Activated T-cell treated with anti-CD3 and anti-CD28 coated beads, Interleukin-2, amount 50 U/mL, for 24 hours (primary cell): ENCODE measurements around the gene NEB.
A peak's percentile ranks its signal among the peaks of the same experiment; 100 is the strongest.
"Not testable (repeated sequence)": the region's sequence is repeated elsewhere in the genome, so short reads cannot be mapped to it uniquely, and the experiment has no call there.

Source experiments
- DNase-seq: peaks from one replicate; pipeline ENCODE4 v3.0.0-alpha.2; 2020
- H3K27ac Mint-ChIP-seq: 2 replicates; pipeline ENCODE4 v1.8.0; 2020; ENCODE audit warnings: mild to moderate bottlenecking, mixed read lengths
- H3K27me3 Mint-ChIP-seq: 2 replicates; pipeline ENCODE4 v1.8.0; 2020; ENCODE audit warnings: mixed read lengths
- H3K36me3 Mint-ChIP-seq: 2 replicates; pipeline ENCODE4 v1.8.0; 2020; ENCODE audit warnings: low read depth, mixed read lengths
- H3K4me1 Mint-ChIP-seq: 2 replicates; pipeline ENCODE4 v1.8.0; 2020; ENCODE audit warnings: low read depth, mixed read lengths
- H3K4me3 Mint-ChIP-seq: 2 replicates; pipeline ENCODE4 v1.8.0; 2020; ENCODE audit warnings: mild to moderate bottlenecking, moderate library complexity, mixed read lengths
- H3K9me3 Mint-ChIP-seq: 2 replicates; pipeline ENCODE4 v1.8.0; 2020; ENCODE audit warnings: mixed read lengths

Gene NEB

GRCh38 chr2:151769606-151770005, 35.3 kb upstream of the NEB start:
- peaks cover 6% of the 10 kb centered on the region for H3K36me3 Mint-ChIP-seq
- peaks cover 3% of the 10 kb centered on the region for H3K9me3 Mint-ChIP-seq
- no peak overlapping the region for H3K4me3 Mint-ChIP-seq
- H3K27ac Mint-ChIP-seq: no peak overlapping the region
- no peaks in the 10 kb centered on the region for H3K27me3 Mint-ChIP-seq
- no peak for DNase-seq
- peaks cover 20% of the 10 kb centered on the region for H3K4me1 Mint-ChIP-seq

DNA sequence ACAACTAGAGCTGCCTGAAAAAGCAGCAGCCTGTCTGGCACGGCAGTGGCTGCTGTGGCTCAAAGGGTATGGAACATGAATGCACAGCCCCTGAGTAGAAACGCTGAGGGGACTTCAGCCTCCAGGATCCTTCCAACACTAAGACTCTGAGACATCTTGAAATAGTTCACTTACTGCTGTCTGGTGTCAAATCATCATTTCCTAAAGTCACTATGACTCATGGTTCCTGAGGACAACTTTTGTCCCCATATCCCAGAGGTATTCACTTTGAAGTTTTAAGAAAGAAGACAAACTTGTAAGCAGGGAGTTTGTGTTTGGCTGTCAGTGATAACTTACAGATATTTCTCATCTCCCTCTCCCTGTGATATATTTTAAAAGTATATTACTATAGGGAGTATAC, 33.3 kb upstream of the NEB start:
- Mint-ChIP-seq H3K27ac (no peak overlapping the region), H3K9me3 (peaks cover 3% of the 10 kb centered on the region), H3K4me3 (no peak overlapping the region), H3K27me3 (no peaks in the 10 kb centered on the region), H3K4me1 (peaks cover 18% of the 10 kb centered on the region), H3K36me3 (peaks cover 4% of the 10 kb centered on the region)
- no peak for DNase-seq

- Mint-ChIP-seq H3K4me3 (no peak overlapping the region), H3K27ac (no peak overlapping the region), H3K27me3 (no peaks in the 10 kb centered on the region), H3K9me3 (peaks cover 3% of the 10 kb centered on the region), H3K36me3 (no peaks in the 10 kb centered on the region), H3K4me1 (peaks cover 18% of the 10 kb centered on the region)
- DNase-seq: peak; percentile 32
These were observed 32.3 kb upstream of the NEB start for GRCh38 chr2:151766437-151767153.

GRCh38 chr2:151765760-151766410, 31.6 kb upstream of the NEB start:
- DNase-seq: no peak
- Mint-ChIP-seq H3K4me3 (no peak overlapping the region), H3K27me3 (no peaks in the 10 kb centered on the region), H3K27ac (no peak overlapping the region), H3K9me3 (peaks cover 3% of the 10 kb centered on the region), H3K4me1 (peaks cover 18% of the 10 kb centered on the region), H3K36me3 (no peaks in the 10 kb centered on the region)

DNA sequence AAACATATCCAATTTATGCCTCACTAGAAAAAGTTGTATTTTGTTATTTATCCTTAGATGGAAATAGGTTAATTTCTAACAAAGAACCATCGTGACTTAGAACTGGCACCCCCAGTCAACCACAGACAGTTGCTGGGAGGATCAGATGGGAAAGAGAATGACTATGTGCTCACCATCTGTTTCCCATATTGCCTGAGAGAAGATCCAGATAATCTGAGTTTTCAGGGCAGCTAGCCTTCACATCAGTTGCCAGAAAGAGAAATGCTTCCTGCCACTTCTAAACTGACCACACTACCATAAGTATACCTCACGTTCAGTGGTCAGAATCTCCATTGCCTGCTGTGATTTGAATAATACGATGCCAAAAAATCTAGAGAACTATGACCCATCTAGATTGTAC, 28.4 kb upstream of the NEB start:
- Mint-ChIP-seq H3K9me3 (no peaks in the 10 kb centered on the region), H3K36me3 (no peaks in the 10 kb centered on the region), H3K4me3 (no peak overlapping the region), H3K27ac (no peak overlapping the region), H3K4me1 (peaks cover 18% of the 10 kb centered on the region), H3K27me3 (no peaks in the 10 kb centered on the region)
- no peak for DNase-seq

- peaks cover 8% of the 10 kb centered on the region for H3K4me1 Mint-ChIP-seq
- H3K27ac Mint-ChIP-seq: no peak overlapping the region
- no peak overlapping the region for H3K4me3 Mint-ChIP-seq
- no peaks in the 10 kb centered on the region for H3K9me3 Mint-ChIP-seq
- no peaks in the 10 kb centered on the region for H3K27me3 Mint-ChIP-seq
- no peak for DNase-seq
- no peaks in the 10 kb centered on the region for H3K36me3 Mint-ChIP-seq
These were observed 27.4 kb upstream of the NEB start for GRCh38 chr2:151761687-151762086.

- no peak for DNase-seq
- Mint-ChIP-seq H3K4me3 (no peak overlapping the region), H3K4me1 (peaks cover 3% of the 10 kb centered on the region), H3K36me3 (no peaks in the 10 kb centered on the region), H3K27ac (no peak overlapping the region), H3K9me3 (no peaks in the 10 kb centered on the region), H3K27me3 (no peaks in the 10 kb centered on the region)
These were observed 26.9 kb upstream of the NEB start for GRCh38 chr2:151761193-151761592.

- H3K27ac Mint-ChIP-seq: no peak overlapping the region
- H3K4me3 Mint-ChIP-seq: no peak overlapping the region
- H3K27me3 Mint-ChIP-seq: no peaks in the 10 kb centered on the region
- no peak for DNase-seq
- H3K9me3 Mint-ChIP-seq: no peaks in the 10 kb centered on the region
- no peaks in the 10 kb centered on the region for H3K36me3 Mint-ChIP-seq
- no peaks in the 10 kb centered on the region for H3K4me1 Mint-ChIP-seq
These were observed 25.9 kb upstream of the NEB start for GRCh38 chr2:151760139-151760650.

- Mint-ChIP-seq H3K36me3 (no peaks in the 10 kb centered on the region), H3K27ac (no peak overlapping the region), H3K4me3 (no peak overlapping the region), H3K27me3 (no peaks in the 10 kb centered on the region), H3K9me3 (no peaks in the 10 kb centered on the region), H3K4me1 (no peaks in the 10 kb centered on the region)
- DNase-seq: no peak
These were observed 24.5 kb upstream of the NEB start for GRCh38 chr2:151758744-151759143.

GRCh38 chr2:151757861-151758260, 23.6 kb upstream of the NEB start:
- Mint-ChIP-seq H3K36me3 (no peaks in the 10 kb centered on the region), H3K4me1 (no peaks in the 10 kb centered on the region), H3K4me3 (no peak overlapping the region), H3K9me3 (no peaks in the 10 kb centered on the region), H3K27me3 (no peaks in the 10 kb centered on the region), H3K27ac (no peak overlapping the region)
- no peak for DNase-seq

DNA sequence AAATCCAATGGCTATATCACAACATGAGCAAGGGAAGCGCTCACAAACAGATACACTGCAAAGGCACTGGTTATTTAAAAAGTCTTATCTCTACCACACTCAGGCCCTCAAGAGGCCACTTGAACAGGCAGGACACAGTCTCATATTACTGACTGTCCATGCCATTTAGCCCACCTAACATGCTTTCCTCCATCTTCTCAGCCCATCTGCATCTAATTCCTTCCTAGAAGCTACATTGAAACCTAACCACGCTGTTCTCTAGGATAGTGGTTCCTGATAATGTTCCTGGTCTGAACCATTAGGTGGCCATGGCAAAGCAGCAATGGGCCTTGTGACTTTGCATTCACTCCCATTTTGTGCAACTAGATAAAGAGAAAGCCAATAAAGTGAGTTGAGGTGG, 22.5 kb upstream of the NEB start:
- H3K27me3 Mint-ChIP-seq: no peaks in the 10 kb centered on the region
- no peaks in the 10 kb centered on the region for H3K4me1 Mint-ChIP-seq
- no peaks in the 10 kb centered on the region for H3K36me3 Mint-ChIP-seq
- no peaks in the 10 kb centered on the region for H3K9me3 Mint-ChIP-seq
- no peak for DNase-seq
- no peak overlapping the region for H3K4me3 Mint-ChIP-seq
- no peak overlapping the region for H3K27ac Mint-ChIP-seq

DNA sequence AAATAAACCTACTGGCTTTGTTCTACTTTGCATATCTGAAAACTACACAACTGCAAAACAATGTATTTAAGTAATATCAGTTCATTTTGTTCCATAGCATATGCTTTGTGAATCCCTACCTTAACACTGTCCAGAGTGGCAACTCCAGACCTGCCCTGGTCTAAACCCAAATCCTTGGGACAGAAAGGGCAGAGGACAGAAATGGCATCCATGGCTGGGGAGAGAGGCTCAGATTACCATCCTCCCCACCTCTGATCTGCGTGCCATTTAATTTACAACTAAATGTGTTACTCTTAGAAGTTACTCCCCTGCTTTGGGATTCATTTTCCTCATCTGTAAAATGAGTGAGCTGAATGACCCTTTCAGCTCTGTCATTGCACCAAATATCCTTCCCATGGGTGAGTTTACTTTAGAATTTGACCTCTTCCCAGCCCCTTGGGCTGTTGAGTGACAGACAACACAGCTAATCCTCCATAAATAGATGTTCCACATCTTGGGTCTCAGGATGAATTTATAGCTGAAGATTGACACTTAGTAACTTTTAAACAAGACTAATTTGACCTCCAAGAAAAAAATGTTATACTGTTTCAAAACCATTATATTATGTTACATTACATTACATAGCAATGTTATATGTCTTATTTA, 20.1 kb upstream of the NEB start:
- no peaks in the 10 kb centered on the region for H3K4me1 Mint-ChIP-seq

DNA sequence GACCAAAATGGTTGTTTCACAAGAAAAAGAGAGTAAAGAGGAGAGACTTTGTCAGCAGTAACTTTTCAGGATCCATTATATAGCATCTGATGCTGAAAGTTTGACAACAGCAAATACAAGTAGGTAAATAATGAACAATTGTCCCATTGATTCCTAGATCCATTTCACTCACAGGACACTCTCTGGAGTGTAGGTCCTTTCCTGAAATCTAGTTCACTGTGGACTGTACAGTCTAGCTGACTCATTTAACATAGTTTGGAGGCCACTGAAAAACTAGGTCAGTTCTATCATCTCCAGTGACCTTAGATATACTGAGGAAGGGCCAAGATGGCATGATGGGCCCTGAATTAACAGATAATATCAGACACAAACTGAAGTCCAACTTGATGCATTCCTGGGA, 19.3 kb upstream of the NEB start:
- Mint-ChIP-seq H3K9me3 (no peaks in the 10 kb centered on the region), H3K4me1 (no peaks in the 10 kb centered on the region), H3K27me3 (no peaks in the 10 kb centered on the region), H3K27ac (no peak overlapping the region), H3K36me3 (no peaks in the 10 kb centered on the region), H3K4me3 (no peak overlapping the region)
- DNase-seq: no peak

More for the DNA sequence above, 20.1 kb upstream of the NEB start:
- H3K9me3 Mint-ChIP-seq: no peaks in the 10 kb centered on the region
- H3K4me3 Mint-ChIP-seq: no peak overlapping the region
- H3K27ac Mint-ChIP-seq: no peak overlapping the region
- no peak for DNase-seq
- H3K27me3 Mint-ChIP-seq: no peaks in the 10 kb centered on the region
- H3K36me3 Mint-ChIP-seq: no peaks in the 10 kb centered on the region

DNA sequence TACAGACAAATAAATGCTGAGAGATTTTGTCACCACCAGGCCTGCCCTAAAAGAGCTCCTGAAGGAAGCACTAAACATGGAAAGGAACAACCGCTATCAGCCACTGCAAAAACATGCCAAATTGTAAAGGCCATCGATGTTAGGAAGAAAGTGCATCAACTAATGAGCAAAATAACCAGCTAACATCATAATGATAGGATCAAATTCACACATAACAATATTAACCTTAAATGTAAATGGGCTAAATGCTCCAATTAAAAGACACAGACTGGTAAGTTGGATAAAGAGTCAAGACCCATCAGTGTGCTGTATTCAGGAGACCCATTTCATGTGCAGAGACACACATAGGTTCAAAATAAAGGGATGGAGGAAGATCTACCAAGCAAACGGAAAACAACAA, 11.0 kb upstream of the NEB start:
- peaks cover 27% of the 10 kb centered on the region for H3K36me3 Mint-ChIP-seq
- not testable (repeated sequence) for H3K27ac Mint-ChIP-seq, H3K4me1 Mint-ChIP-seq, H3K27me3 Mint-ChIP-seq, H3K4me3 Mint-ChIP-seq, DNase-seq, H3K9me3 Mint-ChIP-seq
